ENCODE data around the gene IFIT3. TPM values are rescaled to one million over a fixed set of nuclear protein-coding genes. Genes with fewer than 3 reads are reported as not detected.

IFIT3 gene
- total and polyA plus RNA-seq, 2 of the 8 experiments (the other 6 are each of a cell fraction or from before 2014, with no cell fraction given) = 0.12 to 0.84 TPM

- no peak for TF ChIP-seq CHD7 (IDR thresholded peaks at IDR 0.05; ENCODE audit: insufficient replicate concordance, low read length)
- no peak for TF ChIP-seq SP4 (IDR thresholded peaks at IDR 0.05; ENCODE audit: low read length)
- no peak for TF ChIP-seq CHD2 (IDR thresholded peaks at IDR 0.05; ENCODE audit: low read length)
- TF ChIP-seq, protein P1, sequence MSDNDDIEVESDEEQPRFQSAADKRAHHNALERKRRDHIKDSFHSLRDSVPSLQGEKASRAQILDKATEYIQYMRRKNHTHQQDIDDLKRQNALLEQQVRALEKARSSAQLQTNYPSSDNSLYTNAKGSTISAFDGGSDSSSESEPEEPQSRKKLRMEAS (IDR thresholded peaks at IDR 0.05) = no peak
- no peak for TF ChIP-seq PHF8 (conservative IDR thresholded peaks at IDR 0.05; ENCODE audit: low read depth, low read length)
- no peak for TF ChIP-seq GTF2F1 (IDR thresholded peaks at IDR 0.05; ENCODE audit: borderline replicate concordance, low read depth, low read length)
- TF ChIP-seq ATF3 (IDR thresholded peaks at IDR 0.05; ENCODE audit: insufficient read depth, low read depth, low read length) = no peak
- no peak for TF ChIP-seq JUN (IDR thresholded peaks at IDR 0.05; ENCODE audit: low read depth, low read length)
- no peak for TF ChIP-seq TBP (IDR thresholded peaks at IDR 0.05; ENCODE audit: low read depth, low read length)
- no peak for TF ChIP-seq SIRT6 (IDR thresholded peaks at IDR 0.05; ENCODE audit: low read length)
- TF ChIP-seq POU5F1 (IDR thresholded peaks at IDR 0.05; ENCODE audit: low read depth, low read length) = no peak
- TF ChIP-seq ASH2L (IDR thresholded peaks at IDR 0.05; ENCODE audit: low read length) = no peak
These were observed 23.4 kb upstream of the IFIT3 start (continued) for GRCh38 chr10:89304446-89304845.
